ENCODE data around the gene PTPN1. TPM values are rescaled to one million over a fixed set of nuclear protein-coding genes. Genes with fewer than 3 reads are reported as not detected.

PTPN1 gene
- total and polyA plus RNA-seq, 2 of the 13 experiments (the other 11 are each of a cell fraction or from before 2014, with no cell fraction given) = 17.7 to 37.2 TPM

DNA sequence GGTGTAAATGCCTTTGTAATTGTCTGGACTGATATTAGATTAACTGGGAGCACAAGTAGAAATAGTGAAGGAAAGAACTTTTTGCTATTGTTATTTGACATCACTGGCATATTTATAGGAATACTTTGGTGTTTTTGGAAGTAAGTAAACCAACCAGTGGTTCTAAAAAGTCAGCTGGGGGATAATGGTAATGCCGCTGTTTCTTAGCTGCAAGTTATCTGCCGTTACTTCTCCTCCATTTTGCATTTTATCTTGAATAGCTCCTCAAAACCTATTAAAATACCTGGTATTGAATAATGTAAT is 3.8 kb downstream of the PTPN1 start:
- Histone ChIP-seq H2AFZ (ENCODE audit: low read length) (no peak overlapping the region), H3K27ac (ENCODE audit: extremely low read length, insufficient read depth, low read length) (no peak overlapping the region), H3K79me2 (ENCODE audit: insufficient read depth, low read length) (peaks cover 85% of the 10 kb centered on the region), H3K36me3 (replicated peaks in 1 of 2; ENCODE audit: control insufficient read depth in 1 of 2, insufficient read depth in 2 of 2, low read length in 2 of 2) (no peaks in the 10 kb centered on the region), H3K27me3 (ENCODE audit: control insufficient read depth in 1 of 2, insufficient read depth in 2 of 2, low read length in 2 of 2) (no peaks in the 10 kb centered on the region; a peak in 1 of 5 replicates), H4K20me1 (ENCODE audit: insufficient read depth, low read length) (peaks cover 18% of the 10 kb centered on the region), H3K4me2 (ENCODE audit: low read depth, low read length) (no peak overlapping the region), H3K4me1 (ENCODE audit: insufficient read depth, low read length) (peaks cover 51% of the 10 kb centered on the region), H3K4me3 (replicated peaks in 1 of 3; ENCODE audit: insufficient read depth in 1 of 3, low read depth in 2 of 3, low read length in 3 of 3) (no peak overlapping the region), H3K9ac (ENCODE audit: insufficient read depth, low read depth, low read length) (no peak overlapping the region), H3K9me3 (ENCODE audit: low read length) (no peaks in the 10 kb centered on the region)
- 97% methylated on average over 2 of the region's 2 CpGs for WGBS (ENCODE audit: low lambda C conversion rate)
- intact Hi-C loops (cut with micrococcal nuclease; ENCODE audit: unreplicated experiment) (loop anchor here (5.0 kb wide), 1 partner anchor 48 kb away; no protein-coding TSS in a partner anchor), in situ Hi-C loops (cut with HindIII; ENCODE audit: extremely low pct_ligation_motif_present, low pct_unique_long_range_greater_than_20kb) (no loop called here)
- CTCF ChIA-PET (ENCODE audit: low intra/inter-chr PET ratio, low total read pairs) = no interaction called here
- no peak for FAIRE-seq
- DNase-seq (ENCODE audit: low spot score) = no peak
- BruUV-seq (replicated peaks) = no TSS peak
- POLR2A ChIA-PET = no interaction called here
- ATAC-seq = no peak
- TF ChIP-seq ATF1 (CRISPR knock-in tag; IDR thresholded peaks at IDR 0.05) (no peak), JUNB (CRISPR knock-in tag; IDR thresholded peaks at IDR 0.05; ENCODE audit: borderline replicate concordance) (no peak), ZSCAN21 (CRISPR knock-in tag; IDR thresholded peaks at IDR 0.05; ENCODE audit: borderline replicate concordance) (no peak), ZNF737 (CRISPR knock-in tag; IDR thresholded peaks at IDR 0.05; ENCODE audit: borderline replicate concordance) (no peak), ZBTB42 (CRISPR knock-in tag; IDR thresholded peaks at IDR 0.05) (no peak), NCOR1 (IDR thresholded peaks at IDR 0.05; ENCODE audit: borderline replicate concordance, low read length) (no peak), ZNF644 (CRISPR knock-in tag; IDR thresholded peaks at IDR 0.05; ENCODE audit: low read depth) (no peak), HOXA7 (CRISPR knock-in tag; IDR thresholded peaks at IDR 0.05) (no peak), HNRNPK (IDR thresholded peaks at IDR 0.05; ENCODE audit: low read depth, low read length, poor library complexity, severe bottlenecking) (no peak), ZNF326 (CRISPR knock-in tag; IDR thresholded peaks at IDR 0.05; ENCODE audit: borderline replicate concordance) (no peak), ZNF180 (CRISPR knock-in tag; IDR thresholded peaks at IDR 0.05; ENCODE audit: borderline replicate concordance, low read depth) (no peak), ARHGAP35 (CRISPR knock-in tag; IDR thresholded peaks at IDR 0.05; ENCODE audit: borderline replicate concordance) (no peak), FOXK1 (CRISPR knock-in tag; IDR thresholded peaks at IDR 0.05; ENCODE audit: borderline replicate concordance, low read depth) (no peak)
- TF ChIP-seq, protein P1, sequence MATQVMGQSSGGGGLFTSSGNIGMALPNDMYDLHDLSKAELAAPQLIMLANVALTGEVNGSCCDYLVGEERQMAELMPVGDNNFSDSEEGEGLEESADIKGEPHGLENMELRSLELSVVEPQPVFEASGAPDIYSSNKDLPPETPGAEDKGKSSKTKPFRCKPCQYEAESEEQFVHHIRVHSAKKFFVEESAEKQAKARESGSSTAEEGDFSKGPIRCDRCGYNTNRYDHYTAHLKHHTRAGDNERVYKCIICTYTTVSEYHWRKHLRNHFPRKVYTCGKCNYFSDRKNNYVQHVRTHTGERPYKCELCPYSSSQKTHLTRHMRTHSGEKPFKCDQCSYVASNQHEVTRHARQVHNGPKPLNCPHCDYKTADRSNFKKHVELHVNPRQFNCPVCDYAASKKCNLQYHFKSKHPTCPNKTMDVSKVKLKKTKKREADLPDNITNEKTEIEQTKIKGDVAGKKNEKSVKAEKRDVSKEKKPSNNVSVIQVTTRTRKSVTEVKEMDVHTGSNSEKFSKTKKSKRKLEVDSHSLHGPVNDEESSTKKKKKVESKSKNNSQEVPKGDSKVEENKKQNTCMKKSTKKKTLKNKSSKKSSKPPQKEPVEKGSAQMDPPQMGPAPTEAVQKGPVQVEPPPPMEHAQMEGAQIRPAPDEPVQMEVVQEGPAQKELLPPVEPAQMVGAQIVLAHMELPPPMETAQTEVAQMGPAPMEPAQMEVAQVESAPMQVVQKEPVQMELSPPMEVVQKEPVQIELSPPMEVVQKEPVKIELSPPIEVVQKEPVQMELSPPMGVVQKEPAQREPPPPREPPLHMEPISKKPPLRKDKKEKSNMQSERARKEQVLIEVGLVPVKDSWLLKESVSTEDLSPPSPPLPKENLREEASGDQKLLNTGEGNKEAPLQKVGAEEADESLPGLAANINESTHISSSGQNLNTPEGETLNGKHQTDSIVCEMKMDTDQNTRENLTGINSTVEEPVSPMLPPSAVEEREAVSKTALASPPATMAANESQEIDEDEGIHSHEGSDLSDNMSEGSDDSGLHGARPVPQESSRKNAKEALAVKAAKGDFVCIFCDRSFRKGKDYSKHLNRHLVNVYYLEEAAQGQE (IDR thresholded peaks at IDR 0.05; ENCODE audit: borderline replicate concordance in 1 of 2, low read depth in 1 of 2, low read length in 2 of 2) = no peak
- TF ChIP-seq, protein P2, sequence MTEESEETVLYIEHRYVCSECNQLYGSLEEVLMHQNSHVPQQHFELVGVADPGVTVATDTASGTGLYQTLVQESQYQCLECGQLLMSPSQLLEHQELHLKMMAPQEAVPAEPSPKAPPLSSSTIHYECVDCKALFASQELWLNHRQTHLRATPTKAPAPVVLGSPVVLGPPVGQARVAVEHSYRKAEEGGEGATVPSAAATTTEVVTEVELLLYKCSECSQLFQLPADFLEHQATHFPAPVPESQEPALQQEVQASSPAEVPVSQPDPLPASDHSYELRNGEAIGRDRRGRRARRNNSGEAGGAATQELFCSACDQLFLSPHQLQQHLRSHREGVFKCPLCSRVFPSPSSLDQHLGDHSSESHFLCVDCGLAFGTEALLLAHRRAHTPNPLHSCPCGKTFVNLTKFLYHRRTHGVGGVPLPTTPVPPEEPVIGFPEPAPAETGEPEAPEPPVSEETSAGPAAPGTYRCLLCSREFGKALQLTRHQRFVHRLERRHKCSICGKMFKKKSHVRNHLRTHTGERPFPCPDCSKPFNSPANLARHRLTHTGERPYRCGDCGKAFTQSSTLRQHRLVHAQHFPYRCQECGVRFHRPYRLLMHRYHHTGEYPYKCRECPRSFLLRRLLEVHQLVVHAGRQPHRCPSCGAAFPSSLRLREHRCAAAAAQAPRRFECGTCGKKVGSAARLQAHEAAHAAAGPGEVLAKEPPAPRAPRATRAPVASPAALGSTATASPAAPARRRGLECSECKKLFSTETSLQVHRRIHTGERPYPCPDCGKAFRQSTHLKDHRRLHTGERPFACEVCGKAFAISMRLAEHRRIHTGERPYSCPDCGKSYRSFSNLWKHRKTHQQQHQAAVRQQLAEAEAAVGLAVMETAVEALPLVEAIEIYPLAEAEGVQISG (CRISPR knock-in tag; IDR thresholded peaks at IDR 0.05) = no peak
- TF ChIP-seq, protein P3, sequence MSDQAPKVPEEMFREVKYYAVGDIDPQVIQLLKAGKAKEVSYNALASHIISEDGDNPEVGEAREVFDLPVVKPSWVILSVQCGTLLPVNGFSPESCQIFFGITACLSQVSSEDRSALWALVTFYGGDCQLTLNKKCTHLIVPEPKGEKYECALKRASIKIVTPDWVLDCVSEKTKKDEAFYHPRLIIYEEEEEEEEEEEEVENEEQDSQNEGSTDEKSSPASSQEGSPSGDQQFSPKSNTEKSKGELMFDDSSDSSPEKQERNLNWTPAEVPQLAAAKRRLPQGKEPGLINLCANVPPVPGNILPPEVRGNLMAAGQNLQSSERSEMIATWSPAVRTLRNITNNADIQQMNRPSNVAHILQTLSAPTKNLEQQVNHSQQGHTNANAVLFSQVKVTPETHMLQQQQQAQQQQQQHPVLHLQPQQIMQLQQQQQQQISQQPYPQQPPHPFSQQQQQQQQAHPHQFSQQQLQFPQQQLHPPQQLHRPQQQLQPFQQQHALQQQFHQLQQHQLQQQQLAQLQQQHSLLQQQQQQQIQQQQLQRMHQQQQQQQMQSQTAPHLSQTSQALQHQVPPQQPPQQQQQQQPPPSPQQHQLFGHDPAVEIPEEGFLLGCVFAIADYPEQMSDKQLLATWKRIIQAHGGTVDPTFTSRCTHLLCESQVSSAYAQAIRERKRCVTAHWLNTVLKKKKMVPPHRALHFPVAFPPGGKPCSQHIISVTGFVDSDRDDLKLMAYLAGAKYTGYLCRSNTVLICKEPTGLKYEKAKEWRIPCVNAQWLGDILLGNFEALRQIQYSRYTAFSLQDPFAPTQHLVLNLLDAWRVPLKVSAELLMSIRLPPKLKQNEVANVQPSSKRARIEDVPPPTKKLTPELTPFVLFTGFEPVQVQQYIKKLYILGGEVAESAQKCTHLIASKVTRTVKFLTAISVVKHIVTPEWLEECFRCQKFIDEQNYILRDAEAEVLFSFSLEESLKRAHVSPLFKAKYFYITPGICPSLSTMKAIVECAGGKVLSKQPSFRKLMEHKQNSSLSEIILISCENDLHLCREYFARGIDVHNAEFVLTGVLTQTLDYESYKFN (CRISPR knock-in tag; conservative IDR thresholded peaks at IDR 0.05) = no peak
